Measurements from ENCODE around the gene SPINK1.
"Not testable (repeated sequence)": the region's sequence is repeated elsewhere in the genome, so short reads cannot be mapped to it uniquely, and the experiment has no call there.

The SPINK1 gene

DNA sequence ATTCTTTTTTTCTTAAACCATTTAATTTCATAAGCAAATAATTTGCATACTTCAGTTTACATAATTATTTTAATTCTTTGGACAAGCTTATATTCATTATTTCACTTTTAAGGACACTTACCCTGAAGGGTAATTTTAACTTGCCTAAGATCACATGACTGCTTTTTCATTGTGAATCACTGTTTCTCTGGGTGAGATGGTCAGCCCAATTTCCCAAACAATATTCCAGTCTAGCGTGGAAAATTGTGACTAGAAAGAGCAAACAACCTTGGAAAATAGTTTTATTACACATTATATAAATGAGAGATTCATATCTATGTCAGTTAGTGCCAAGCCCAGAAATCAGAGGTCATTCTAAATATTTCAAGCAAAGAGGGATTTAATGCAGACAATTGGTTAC is 27.5 kb downstream of the SPINK1 start:
- DNase-seq = no peak

- DNase-seq = not testable (repeated sequence)
These were observed 28.3 kb downstream of the SPINK1 start for GRCh38 chr5:147803161-147803560.

GRCh38 chr5:147801461-147801860 is 30.0 kb downstream of the SPINK1 start:
- DNase-seq = no peak

DNA sequence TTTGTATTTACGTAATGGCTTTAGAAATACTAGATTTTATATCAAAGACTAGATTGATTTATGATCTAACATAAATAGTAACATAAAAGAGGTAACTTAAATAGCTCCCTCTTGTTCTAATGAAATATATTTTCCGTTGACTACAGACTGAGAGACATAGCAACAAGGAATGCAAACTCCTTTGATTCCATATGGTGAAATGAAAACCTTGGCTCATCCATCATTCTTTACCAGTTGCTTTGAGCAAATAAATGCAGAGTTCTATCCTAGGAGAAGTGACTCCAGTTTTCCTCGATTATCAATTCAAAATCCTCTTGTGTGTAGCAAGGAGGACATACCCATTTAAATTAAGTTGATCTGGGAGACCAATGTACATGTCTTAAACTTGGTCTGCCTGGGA is 31.0 kb downstream of the SPINK1 start:
- DNase-seq = no peak

GRCh38 chr5:147796556-147797308 is 34.7 kb downstream of the SPINK1 start:
- no peak for DNase-seq

DNA sequence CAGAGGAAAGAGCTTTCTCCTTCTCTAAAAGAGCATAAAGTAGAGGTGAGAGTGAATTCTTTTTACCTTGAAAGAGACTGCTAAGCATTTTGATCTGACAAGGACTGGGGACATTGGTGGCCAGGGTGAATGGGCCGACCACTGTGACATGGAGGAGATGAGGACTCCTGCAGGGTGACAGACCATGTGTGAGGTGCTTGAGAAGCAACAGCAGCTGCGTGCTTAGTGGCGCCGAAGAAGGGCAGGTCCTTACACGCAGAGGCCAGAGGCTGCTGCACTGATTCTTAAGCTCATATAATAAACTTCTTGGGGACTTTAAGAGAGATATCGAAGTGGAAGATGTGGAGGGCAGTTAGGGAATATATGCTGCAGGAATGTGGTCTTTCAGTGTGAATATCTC is 40.3 kb downstream of the SPINK1 start:
- no peak for DNase-seq

- no peak for DNase-seq
These were observed 41.7 kb downstream of the SPINK1 start for GRCh38 chr5:147789820-147790219.

DNA sequence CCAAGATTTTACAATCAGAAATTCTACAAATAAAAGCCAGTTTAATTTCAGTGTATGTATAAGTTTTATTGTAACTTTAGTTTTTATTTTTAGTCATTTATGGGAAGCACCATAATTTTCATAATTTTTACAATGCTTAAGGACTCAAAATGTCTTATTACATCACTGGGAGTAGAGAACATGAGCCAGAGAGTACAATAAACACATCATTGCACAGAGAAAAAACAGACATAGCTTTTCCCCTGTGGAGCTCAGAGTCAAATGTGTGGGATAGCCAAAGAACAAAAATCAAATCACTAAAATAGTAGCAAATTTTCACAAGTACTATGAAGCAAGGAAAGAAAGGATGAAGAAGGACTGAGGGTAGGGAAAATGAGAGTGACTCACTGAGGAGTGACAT is 43.4 kb downstream of the SPINK1 start:
- DNase-seq = no peak

- no peak for DNase-seq
These were observed 45.3 kb downstream of the SPINK1 start for GRCh38 chr5:147786142-147786541.

GRCh38 chr5:147784146-147784987 is 47.1 kb downstream of the SPINK1 start:
- DNase-seq = no peak

- DNase-seq = peak; percentile 87 to 88
These were observed 49.1 kb downstream of the SPINK1 start, which contains the start of gene JAKMIP2 for GRCh38 chr5:147782110-147783028. Gene JAKMIP2 (minus strand): TSS chr5:147782728. CDS start chr5:147671806, 110,922 bp downstream.

GRCh38 chr5:147780924-147781573 is 50.4 kb downstream of the SPINK1 start:
- no peak for DNase-seq

- no peak for DNase-seq
These were observed 51.8 kb downstream of the SPINK1 start for GRCh38 chr5:147779694-147780093.

GRCh38 chr5:147776989-147777388 is 54.5 kb downstream of the SPINK1 start:
- no peak for DNase-seq
